GM19452 (cell line): Measurements from ENCODE around the gene ERN1.
A peak's percentile ranks its signal among the peaks of the same experiment; 100 is the strongest.

ENCODE experiments used
- ATAC-seq: cut with Tn5 transposase; IDR thresholded peaks from one replicate; pipeline ENCODE4 v1.9.1; 2021; ENCODE audit not compliant: unreplicated experiment

The ERN1 gene

GRCh38 chr17:64061178-64061898 is 68.6 kb downstream of the ERN1 start:
- peak; percentile 43 for ATAC-seq

- no peak for ATAC-seq
Observed at GRCh38 chr17:64060331-64060730, 69.6 kb downstream of the ERN1 start.

GRCh38 chr17:64059756-64060155 is 70.2 kb downstream of the ERN1 start:
- ATAC-seq = no peak

- ATAC-seq = no peak
Observed at GRCh38 chr17:64058621-64059020, 71.3 kb downstream of the ERN1 start.

GRCh38 chr17:64057701-64058263 is 72.2 kb downstream of the ERN1 start:
- no peak for ATAC-seq

GRCh38 chr17:64056269-64057005 is 73.5 kb downstream of the ERN1 start:
- ATAC-seq = peak; percentile 71

- no peak for ATAC-seq
Observed at GRCh38 chr17:64055183-64056142, 74.5 kb downstream of the ERN1 start.

- no peak for ATAC-seq
Observed at GRCh38 chr17:64054304-64054703, 75.6 kb downstream of the ERN1 start.

- ATAC-seq = no peak
Observed at GRCh38 chr17:64053101-64053500, 76.8 kb downstream of the ERN1 start.

GRCh38 chr17:64051153-64051552 is 78.8 kb downstream of the ERN1 start:
- no peak for ATAC-seq

GRCh38 chr17:64048805-64049204 is 81.1 kb downstream of the ERN1 start:
- ATAC-seq = no peak

- no peak for ATAC-seq
Observed at GRCh38 chr17:64045176-64045575, 84.8 kb downstream of the ERN1 start.

- ATAC-seq = no peak
Observed at GRCh38 chr17:64042700-64043485, 87.1 kb downstream of the ERN1 start.

- no peak for ATAC-seq
Observed at GRCh38 chr17:64041912-64042311, 88.0 kb downstream of the ERN1 start.

GRCh38 chr17:64040206-64040605 is 89.7 kb downstream of the ERN1 start:
- ATAC-seq = no peak

GRCh38 chr17:64039106-64039400 is 90.9 kb downstream of the ERN1 start:
- ATAC-seq = no peak

- ATAC-seq = no peak
Observed at GRCh38 chr17:64038331-64039105, 91.4 kb downstream of the ERN1 start.

- ATAC-seq = no peak
Observed at GRCh38 chr17:64037802-64038201, 92.1 kb downstream of the ERN1 start.

- no peak for ATAC-seq
Observed at GRCh38 chr17:64037180-64037579, 92.8 kb downstream of the ERN1 start.
